Ishikawa (cell line): ENCODE data around the gene DICER1.

Experiments
- TEAD4 ChIP-seq: IDR thresholded peaks from 2 replicates; pipeline ENCODE4 v1.6.1; 2012
- YY1 ChIP-seq: IDR thresholded peaks from 2 replicates; pipeline ENCODE4 v1.6.1; 2012; ENCODE audit warnings: low read depth
- ZBTB7A ChIP-seq: IDR thresholded peaks from 2 replicates; pipeline ENCODE4 v1.6.1; 2012; ENCODE audit warnings: low read depth
- TF ChIP-seq, protein P1 (sequence below): IDR thresholded peaks from 2 replicates; pipeline ENCODE4 v1.6.1; 2012; ENCODE audit warnings: low read depth, mild to moderate bottlenecking
- TF ChIP-seq, protein P2 (sequence below): IDR thresholded peaks from 2 replicates; pipeline ENCODE4 v1.6.1; 2012

DNA sequence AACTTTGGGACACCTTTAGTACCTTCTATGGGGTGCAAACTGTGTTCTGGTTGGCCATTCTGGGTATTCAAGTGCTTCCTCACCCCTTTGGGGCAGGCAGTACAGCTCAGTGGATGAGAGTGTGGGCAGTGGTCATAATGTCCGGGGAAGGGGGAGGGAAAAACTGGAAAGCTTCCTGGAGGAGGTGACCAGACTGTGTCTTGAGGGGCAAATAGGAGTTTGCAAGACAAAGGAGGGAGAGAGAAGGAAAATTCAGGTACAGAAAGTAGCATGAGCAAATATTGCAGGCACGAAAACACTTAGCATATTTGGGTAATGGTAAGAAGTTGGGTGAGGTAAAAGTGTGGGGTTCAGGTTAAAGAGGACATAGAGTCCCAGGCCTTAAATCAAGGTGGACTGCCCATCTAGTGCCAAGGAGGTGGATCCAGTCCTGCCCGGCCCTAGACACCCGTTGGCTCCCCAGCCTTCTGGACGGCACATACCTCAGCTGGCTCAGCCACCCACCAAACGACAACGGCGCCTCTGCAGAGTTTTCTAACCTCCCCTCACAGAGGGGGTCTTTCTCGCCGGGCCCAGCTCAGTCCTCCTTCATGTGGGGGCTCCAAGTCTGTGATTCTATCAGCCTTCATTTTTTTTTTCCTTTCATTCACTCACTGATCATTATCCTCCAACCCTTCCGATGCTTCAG, 86.4 kb downstream of the DICER1 start:
- TF ChIP-seq, protein P1, sequence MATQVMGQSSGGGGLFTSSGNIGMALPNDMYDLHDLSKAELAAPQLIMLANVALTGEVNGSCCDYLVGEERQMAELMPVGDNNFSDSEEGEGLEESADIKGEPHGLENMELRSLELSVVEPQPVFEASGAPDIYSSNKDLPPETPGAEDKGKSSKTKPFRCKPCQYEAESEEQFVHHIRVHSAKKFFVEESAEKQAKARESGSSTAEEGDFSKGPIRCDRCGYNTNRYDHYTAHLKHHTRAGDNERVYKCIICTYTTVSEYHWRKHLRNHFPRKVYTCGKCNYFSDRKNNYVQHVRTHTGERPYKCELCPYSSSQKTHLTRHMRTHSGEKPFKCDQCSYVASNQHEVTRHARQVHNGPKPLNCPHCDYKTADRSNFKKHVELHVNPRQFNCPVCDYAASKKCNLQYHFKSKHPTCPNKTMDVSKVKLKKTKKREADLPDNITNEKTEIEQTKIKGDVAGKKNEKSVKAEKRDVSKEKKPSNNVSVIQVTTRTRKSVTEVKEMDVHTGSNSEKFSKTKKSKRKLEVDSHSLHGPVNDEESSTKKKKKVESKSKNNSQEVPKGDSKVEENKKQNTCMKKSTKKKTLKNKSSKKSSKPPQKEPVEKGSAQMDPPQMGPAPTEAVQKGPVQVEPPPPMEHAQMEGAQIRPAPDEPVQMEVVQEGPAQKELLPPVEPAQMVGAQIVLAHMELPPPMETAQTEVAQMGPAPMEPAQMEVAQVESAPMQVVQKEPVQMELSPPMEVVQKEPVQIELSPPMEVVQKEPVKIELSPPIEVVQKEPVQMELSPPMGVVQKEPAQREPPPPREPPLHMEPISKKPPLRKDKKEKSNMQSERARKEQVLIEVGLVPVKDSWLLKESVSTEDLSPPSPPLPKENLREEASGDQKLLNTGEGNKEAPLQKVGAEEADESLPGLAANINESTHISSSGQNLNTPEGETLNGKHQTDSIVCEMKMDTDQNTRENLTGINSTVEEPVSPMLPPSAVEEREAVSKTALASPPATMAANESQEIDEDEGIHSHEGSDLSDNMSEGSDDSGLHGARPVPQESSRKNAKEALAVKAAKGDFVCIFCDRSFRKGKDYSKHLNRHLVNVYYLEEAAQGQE = no peak
- TF ChIP-seq, protein P2, sequence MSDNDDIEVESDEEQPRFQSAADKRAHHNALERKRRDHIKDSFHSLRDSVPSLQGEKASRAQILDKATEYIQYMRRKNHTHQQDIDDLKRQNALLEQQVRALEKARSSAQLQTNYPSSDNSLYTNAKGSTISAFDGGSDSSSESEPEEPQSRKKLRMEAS = no peak
- TF ChIP-seq ZBTB7A (no peak), TEAD4 (no peak), YY1 (no peak)
